Left forelimb (tissue), 1 donor: ENCODE data around the gene KLF13.
A peak's percentile ranks its signal among the peaks of the same experiment; 100 is the strongest.
"Not testable (repeated sequence)": the region's sequence is repeated elsewhere in the genome, so short reads cannot be mapped to it uniquely, and the experiment has no call there.

Source experiments
- DNase-seq: peaks from one replicate; pipeline ENCODE4 v3.0.0-alpha.2; 2018; ENCODE audit warnings: low spot score

KLF13 gene

GRCh38 chr15:31345606-31346366, 19.2 kb downstream of the KLF13 start:
- DNase-seq, result no peak

- DNase-seq, result no peak
Observed at GRCh38 chr15:31346367-31347066, 19.9 kb downstream of the KLF13 start.

- DNase-seq, result no peak
Observed at GRCh38 chr15:31347067-31347975, 20.7 kb downstream of the KLF13 start.

DNA sequence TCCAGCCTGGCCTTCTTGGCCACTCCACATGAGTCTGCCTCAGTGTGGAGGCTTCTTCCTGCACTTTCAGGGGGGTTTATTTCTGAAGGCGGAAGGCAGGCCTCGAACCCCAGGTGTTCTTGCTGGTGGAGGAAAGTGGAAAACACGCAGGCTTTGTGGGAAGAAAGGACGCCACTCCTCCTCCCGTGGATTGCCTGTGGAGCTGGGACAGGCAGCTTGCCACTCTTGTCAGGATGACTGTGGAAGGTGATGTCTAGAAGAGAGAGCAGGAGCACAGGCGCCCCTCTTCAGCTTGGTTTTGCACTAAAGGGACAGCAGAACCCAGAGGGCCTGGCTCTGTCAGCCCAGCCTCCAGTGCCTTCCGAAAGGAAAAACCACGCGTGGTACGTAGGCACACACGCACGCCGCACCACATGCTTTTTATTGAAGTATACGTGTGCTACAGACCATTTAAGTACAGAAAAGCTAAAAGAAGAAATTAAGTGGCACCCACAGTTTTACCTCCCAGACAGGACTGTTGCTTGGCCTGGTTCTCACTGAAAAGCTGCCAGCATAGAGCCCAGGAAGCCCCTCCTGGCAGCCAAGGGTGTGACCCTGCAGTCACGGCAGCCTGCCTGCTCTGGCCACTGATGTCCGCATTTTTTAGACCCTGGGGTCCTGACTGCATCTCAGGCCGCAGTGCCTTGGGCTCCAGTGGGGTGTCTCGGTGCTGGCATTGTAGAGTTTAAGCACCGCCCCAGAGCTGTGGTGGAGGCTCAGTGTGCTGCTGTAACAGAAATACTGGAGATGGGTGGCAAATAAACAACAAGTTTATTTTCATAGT, 21.6 kb downstream of the KLF13 start:
- DNase-seq, result no peak

- no peak for DNase-seq
Observed at GRCh38 chr15:31349233-31350141, 22.9 kb downstream of the KLF13 start.

DNA sequence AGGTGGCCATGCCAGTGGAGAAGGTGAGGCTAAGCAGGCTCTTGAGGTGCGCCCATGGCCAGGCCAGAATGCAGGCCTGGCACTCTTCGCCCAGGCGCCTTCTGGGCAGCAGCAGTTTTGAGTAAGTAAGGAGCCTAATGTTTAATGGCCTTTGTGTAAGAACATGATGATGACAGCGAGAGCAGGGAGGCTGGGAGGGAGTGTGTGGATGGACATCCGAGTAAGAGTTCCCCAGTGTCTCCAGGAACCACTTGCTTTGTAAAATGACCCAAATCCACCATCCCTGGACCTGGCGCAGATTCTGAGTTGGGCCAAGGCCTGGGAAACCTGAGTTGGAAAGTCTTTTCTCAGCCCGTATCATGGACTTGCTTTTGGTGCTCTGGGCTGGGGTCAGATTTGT, 24.1 kb downstream of the KLF13 start:
- DNase-seq, result no peak

- DNase-seq, result no peak
Observed at GRCh38 chr15:31352339-31352751, 25.7 kb downstream of the KLF13 start.

- peak; percentile 76 for DNase-seq
Observed at GRCh38 chr15:31352911-31353811, 26.5 kb downstream of the KLF13 start.

GRCh38 chr15:31353931-31354330, 27.3 kb downstream of the KLF13 start:
- no peak for DNase-seq

GRCh38 chr15:31356097-31356496, 29.5 kb downstream of the KLF13 start:
- DNase-seq, result not testable (repeated sequence)

DNA sequence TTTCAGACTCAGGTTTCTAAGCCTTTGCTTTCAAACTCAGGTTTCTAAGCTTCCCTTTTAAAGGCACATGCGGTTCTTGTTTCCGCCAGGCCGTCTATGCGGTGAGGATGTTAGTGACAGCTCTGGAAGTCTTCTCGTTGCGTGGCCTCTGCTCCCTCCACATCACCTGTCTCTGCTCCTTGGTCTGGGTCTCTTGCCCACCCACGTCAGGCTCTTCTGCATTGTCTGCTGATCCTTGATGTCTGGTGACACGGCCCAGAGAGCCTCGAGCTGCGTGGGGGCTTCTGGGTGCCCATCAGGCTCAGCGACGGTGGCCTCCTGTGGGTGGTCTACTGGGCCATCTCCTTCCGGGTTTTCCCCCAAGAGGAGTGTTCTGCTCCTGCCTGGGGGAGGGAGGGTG, 30.5 kb downstream of the KLF13 start:
- no peak for DNase-seq

- no peak for DNase-seq
Observed at GRCh38 chr15:31358163-31358562, 31.5 kb downstream of the KLF13 start.

DNA sequence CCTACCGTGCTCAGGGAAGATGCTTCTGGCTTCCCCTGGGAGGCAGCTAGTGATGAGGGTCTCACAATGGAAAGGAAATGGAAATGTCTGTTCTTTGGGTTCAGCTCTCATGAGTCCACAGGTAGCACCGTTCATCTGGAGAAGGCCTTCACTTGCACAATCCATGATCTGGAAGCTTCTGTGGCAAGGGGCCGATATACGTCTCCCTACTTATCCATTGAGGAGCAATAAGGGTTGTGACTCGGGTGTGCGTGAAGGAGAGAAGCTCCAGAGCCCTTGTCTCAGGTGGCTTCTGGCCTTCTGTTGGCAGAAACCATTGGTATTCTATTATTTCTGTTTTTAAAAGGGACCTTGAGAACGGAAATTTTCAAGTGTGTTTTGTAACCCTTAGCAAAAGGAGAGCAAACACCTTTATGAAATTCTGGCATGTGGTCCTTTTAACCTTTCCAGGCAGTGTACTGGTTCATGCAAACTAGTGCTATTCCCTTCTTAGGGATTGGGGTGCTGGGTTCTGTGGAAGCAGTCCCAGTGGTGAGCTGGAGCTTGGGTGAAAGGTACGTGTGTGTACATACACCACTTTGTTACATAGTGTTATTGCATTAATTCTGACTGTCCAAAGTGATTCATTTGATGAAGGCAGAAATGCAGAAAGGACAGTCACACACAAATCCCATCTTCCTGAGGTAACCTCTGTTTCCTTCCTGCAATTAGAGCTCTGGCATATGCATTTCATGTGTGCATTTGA, 32.5 kb downstream of the KLF13 start:
- DNase-seq, result no peak

GRCh38 chr15:31359702-31360111, 33.1 kb downstream of the KLF13 start:
- DNase-seq, result no peak

DNA sequence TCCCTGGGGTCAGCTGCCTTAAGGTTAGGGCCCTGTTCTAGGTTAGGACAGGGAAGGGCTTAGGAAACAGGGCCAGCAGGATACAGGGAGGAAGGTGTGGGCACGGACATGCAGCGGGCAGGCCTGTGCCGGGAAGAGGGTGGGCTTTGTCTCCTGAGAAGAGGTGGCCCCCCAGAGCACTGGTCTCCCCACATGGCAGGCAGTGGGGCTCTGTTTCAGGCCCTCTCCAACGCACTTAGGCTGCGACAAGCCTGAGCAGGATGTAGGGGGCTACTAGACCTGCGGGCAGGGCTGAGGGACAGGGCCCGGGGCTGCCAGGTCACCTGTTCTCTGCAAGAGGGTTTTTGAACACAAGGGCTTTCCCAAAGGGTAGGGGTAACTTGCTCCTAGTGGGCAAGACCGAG, 33.5 kb downstream of the KLF13 start:
- no peak for DNase-seq

- no peak for DNase-seq
Observed at GRCh38 chr15:31360843-31361763, 34.5 kb downstream of the KLF13 start.

DNA sequence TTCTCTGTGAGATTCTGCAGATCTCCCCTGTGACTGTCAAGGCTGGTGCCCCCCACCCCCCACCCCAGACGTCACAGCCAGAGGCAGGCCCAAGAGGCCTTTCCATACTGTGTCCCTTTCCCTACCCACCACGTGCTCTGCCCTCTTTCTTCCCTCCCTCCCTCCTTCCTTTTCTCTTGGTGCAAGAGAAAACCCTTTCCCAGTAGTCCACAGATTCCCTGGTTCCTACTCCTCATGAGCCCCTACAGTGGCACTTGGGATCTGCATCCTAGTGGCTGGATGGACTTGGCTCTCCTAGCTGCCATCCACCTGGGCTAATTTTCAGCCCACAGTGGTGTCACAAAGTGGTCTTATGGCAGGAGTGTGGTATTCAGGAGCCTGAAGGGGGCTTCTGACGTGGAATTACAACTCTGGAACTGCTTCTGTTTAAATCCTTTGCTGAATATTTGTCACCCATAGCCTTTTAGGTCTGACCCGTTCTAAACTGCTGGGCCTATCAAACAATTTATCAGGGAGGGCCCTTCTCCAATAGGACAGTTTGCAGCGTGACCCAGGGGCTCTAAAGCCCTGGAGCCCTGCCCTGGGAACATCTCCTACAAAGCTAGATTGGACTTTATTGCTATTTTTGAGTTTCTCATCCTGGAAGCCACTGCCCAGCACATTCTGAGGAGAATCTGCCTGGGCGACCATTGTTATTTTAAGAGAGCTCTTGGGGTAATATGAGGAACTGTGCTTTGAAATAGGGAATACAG, 35.3 kb downstream of the KLF13 start:
- DNase-seq, result no peak
